Uterus (tissue), 2 donors: ENCODE results near the gene PLIN5.

Experiments
- POLR2A ChIP-seq, 2 donors: fragments of 450-650 bp; IDR thresholded peaks; one replicate each; pipeline ENCODE4 v1.6.1; 2016; ENCODE audit warnings: antibody characterized with exemption in 2 of 2, mild to moderate bottlenecking in 1 of 2, moderate library complexity in 1 of 2
- TF ChIP-seq, protein P1 (sequence below), 4 experiments: fragments of 200-600 bp in 2 of 4; fragments of 450-650 bp in 2 of 4; sonication (generic) in 2 of 4; IDR thresholded peaks; one replicate each; pipeline ENCODE4 v1.5.1; 2016 to 2019; ENCODE audit warnings: antibody characterized with exemption in 4 of 4, mild to moderate bottlenecking in 2 of 4, moderate library complexity in 1 of 4

GRCh38 chr19:4550018-4550417, 15.0 kb upstream of the PLIN5 start:
- TF ChIP-seq, protein P1, sequence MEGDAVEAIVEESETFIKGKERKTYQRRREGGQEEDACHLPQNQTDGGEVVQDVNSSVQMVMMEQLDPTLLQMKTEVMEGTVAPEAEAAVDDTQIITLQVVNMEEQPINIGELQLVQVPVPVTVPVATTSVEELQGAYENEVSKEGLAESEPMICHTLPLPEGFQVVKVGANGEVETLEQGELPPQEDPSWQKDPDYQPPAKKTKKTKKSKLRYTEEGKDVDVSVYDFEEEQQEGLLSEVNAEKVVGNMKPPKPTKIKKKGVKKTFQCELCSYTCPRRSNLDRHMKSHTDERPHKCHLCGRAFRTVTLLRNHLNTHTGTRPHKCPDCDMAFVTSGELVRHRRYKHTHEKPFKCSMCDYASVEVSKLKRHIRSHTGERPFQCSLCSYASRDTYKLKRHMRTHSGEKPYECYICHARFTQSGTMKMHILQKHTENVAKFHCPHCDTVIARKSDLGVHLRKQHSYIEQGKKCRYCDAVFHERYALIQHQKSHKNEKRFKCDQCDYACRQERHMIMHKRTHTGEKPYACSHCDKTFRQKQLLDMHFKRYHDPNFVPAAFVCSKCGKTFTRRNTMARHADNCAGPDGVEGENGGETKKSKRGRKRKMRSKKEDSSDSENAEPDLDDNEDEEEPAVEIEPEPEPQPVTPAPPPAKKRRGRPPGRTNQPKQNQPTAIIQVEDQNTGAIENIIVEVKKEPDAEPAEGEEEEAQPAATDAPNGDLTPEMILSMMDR (IDR thresholded peaks at IDR 0.05): no peak
- no peak for TF ChIP-seq POLR2A (IDR thresholded peaks at IDR 0.05)
